ENCODE data around the gene BRD8. TPM values are rescaled to one million over a fixed set of nuclear protein-coding genes. Genes with fewer than 3 reads are reported as not detected.

BRD8 gene
- total RNA-seq, 2 donors from 2014 or later = 34.7 to 71.7 TPM

DNA sequence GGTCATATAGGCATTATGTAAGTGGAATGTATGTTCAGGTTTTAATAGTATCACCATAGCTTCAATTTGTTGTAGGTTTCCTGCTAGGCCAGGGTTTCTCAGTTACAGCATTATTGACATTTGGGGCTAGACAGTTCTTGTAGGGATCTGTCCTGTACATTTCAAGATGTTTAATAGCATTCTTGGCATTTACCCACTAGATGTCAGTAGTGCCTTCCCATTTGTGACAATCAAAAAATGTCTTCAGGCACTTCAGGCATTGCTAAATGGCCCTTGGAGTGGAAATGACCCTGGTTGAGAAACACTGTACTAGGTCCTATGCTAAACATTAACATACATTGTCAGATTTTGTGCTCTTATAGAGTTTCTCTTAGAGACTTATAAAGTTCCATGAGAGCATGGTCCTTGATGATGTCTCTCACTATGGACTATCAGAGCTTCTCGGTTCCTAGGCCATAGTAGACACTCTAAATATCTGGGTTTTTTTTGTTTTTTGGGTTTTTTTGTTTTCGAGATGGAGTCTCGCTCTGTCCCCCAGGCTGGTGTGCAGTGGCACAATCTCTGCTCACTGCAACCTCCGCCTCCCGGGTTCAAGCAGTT, 1.9 kb upstream of the BRD8 start:
- ATAC-seq (ENCODE audit: insufficient number of reproducible peaks, low FRiP score, low read depth) (no peak), DNase-seq (ENCODE audit: low spot score) (no peak)
- TF ChIP-seq CTCF (IDR thresholded peaks at IDR 0.05) = no peak
- Histone ChIP-seq H3K4me3 (no peak overlapping the region), H3K9me3 (no peaks in the 10 kb centered on the region), H3K27me3 (replicated peaks; ENCODE audit: insufficient read depth) (no peaks in the 10 kb centered on the region), H3K4me1 (ENCODE audit: control insufficient read depth in 1 of 2, low read depth in 2 of 2) (peaks cover 14 to 27% of the 10 kb centered on the region in 2 donors), H3K36me3 (peaks cover 15% of the 10 kb centered on the region), H3K27ac (no peak overlapping the region)

DNA sequence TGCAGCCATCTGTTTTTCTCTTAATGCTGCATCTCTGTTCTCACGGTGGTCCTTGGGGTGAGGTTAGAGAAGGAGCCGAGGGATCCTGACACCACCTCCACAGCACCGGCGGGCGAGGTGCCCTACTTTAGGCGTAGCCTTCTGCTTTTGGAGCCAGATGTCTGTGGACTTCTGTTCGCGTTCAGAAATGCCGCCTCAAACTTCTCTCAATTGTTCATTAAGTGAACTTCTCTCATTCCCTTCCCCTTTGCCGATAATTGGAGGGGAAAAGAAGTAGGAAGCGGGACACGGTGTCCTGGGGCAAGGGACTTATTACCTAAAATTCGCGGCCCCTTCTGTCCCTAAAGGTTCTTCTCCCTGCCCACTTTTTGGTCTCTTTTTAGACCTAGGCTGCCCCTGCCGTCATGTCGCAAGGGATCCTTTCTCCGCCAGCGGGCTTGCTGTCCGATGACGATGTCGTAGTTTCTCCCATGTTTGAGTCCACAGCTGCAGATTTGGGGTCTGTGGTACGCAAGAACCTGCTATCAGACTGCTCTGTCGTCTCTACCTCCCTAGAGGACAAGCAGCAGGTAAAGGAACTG, 937 bp upstream of the BRD8 start:
- H3K4me3 ChIP-seq = peak overlapping the region; percentile 98
- H3K4me1 ChIP-seq (ENCODE audit: control insufficient read depth in 1 of 2, low read depth in 2 of 2) = peaks cover 14 to 27% of the 10 kb centered on the region in 2 donors
- DNase-seq (ENCODE audit: low spot score) = no peak
- ATAC-seq (ENCODE audit: insufficient number of reproducible peaks, low FRiP score, low read depth) = no peak
- H3K36me3 ChIP-seq = peaks cover 17% of the 10 kb centered on the region
- H3K27me3 ChIP-seq (replicated peaks; ENCODE audit: insufficient read depth) = no peaks in the 10 kb centered on the region
- TF ChIP-seq CTCF (IDR thresholded peaks at IDR 0.05) = no peak
- no peak overlapping the region for H3K27ac ChIP-seq
- H3K9me3 ChIP-seq = no peaks in the 10 kb centered on the region

GRCh38 chr5:138177941-138178515, 402 bp downstream of the BRD8 start:
- DNase-seq (ENCODE audit: low spot score) (no peak), ATAC-seq (ENCODE audit: insufficient number of reproducible peaks, low FRiP score, low read depth) (peak; percentile 5)
- Histone ChIP-seq H3K4me3 (peak overlapping the region; percentile 98), H3K36me3 (peaks cover 27% of the 10 kb centered on the region), H3K9me3 (no peaks in the 10 kb centered on the region), H3K4me1 (ENCODE audit: control insufficient read depth in 1 of 2, low read depth in 2 of 2) (peaks cover 14 to 27% of the 10 kb centered on the region in 2 donors), H3K27ac (peak overlapping the region; percentile 83 to 88), H3K27me3 (replicated peaks; ENCODE audit: insufficient read depth) (no peaks in the 10 kb centered on the region)
- no peak for TF ChIP-seq CTCF (IDR thresholded peaks at IDR 0.05)

- no peaks in the 10 kb centered on the region for H3K27me3 ChIP-seq (replicated peaks; ENCODE audit: insufficient read depth)
- DNase-seq (ENCODE audit: low spot score) = no peak
- H3K9me3 ChIP-seq = no peaks in the 10 kb centered on the region
- no peak for ATAC-seq (ENCODE audit: insufficient number of reproducible peaks, low FRiP score, low read depth)
- no peaks in the 10 kb centered on the region for H3K4me1 ChIP-seq (ENCODE audit: control insufficient read depth in 1 of 2, low read depth in 2 of 2)
- H3K4me3 ChIP-seq = no peak overlapping the region
- H3K36me3 ChIP-seq = peaks cover 83% of the 10 kb centered on the region
- H3K27ac ChIP-seq = no peak overlapping the region
- TF ChIP-seq CTCF (IDR thresholded peaks at IDR 0.05) = no peak
Observed at GRCh38 chr5:138170299-138170698, 8.1 kb downstream of the BRD8 start.

DNA sequence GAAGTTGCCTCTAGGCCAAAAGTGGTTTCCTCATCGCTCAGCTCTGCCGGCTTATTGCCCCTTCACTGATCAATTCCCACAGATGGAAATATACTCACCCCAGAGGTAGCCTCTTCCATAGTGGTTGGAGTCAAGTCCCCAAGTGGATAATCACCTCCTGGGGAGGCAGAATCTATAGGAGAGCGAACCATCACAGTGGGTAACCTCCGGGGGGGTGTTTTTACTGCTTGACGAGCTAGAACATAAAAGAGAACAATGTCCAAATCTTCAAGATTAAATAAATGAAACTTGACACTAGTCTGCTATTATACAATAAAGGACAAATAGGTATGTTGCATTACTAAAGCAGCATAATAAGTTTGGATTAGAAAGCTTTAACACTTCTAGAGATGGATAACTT, 9.3 kb downstream of the BRD8 start:
- Histone ChIP-seq H3K27ac (no peak overlapping the region), H3K4me1 (ENCODE audit: control insufficient read depth in 1 of 2, low read depth in 2 of 2) (no peaks in the 10 kb centered on the region), H3K9me3 (no peaks in the 10 kb centered on the region), H3K27me3 (replicated peaks; ENCODE audit: insufficient read depth) (no peaks in the 10 kb centered on the region), H3K4me3 (no peak overlapping the region), H3K36me3 (peaks cover 85% of the 10 kb centered on the region)
- DNase-seq (ENCODE audit: low spot score) (no peak), ATAC-seq (ENCODE audit: insufficient number of reproducible peaks, low FRiP score, low read depth) (no peak)
- TF ChIP-seq CTCF (IDR thresholded peaks at IDR 0.05) = no peak

Data from thoracic aorta (tissue), 2 donors.